Measurements from ENCODE around the gene B4GALT5.

B4GALT5 gene

DNA sequence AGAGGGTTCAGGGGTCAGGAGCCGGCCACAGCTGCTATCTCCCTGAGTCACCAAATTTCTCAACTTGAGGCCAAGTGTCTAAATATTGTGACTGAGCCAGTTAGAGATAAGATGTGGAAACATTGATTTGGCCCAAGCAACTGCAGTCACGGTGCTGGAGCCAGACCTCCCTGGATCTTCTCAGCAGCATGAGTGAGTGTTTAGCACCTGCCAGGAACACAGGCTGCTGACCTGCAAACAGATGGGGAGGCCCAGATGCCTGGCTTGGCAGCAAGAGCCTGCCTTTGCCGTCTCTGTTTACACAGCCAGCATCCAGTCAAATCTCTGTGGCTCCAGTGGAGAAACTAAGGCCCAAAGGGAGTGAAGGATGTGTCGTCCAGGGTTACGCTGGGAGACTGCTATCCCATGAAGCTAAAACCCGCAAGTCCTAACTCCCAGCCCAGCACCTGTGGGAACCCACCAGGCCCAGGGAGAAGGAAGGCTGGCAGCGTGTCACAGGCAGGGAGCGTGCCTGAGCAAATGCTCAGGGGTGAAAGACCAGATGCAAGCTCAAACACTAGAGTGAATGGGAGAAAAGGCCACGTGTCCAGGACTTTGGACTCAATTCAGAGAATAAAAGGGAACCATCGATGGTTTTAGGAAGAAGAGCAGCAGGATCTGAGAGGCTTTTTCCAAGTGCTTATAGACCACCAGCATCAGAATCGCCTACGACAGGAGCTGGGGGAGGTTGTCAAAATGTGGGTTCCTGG lies 129.8 kb downstream of the B4GALT5 start:
- ChIA-PET POLR2A (no interaction called here), CTCF (interaction anchor here (1.2 to 7.2 kb wide), 4 partner anchors 25 to 305 kb away, joined by 3 to 44 read pairs (median 7); no protein-coding TSS in a partner anchor)
- TF ChIP-seq, protein P1, sequence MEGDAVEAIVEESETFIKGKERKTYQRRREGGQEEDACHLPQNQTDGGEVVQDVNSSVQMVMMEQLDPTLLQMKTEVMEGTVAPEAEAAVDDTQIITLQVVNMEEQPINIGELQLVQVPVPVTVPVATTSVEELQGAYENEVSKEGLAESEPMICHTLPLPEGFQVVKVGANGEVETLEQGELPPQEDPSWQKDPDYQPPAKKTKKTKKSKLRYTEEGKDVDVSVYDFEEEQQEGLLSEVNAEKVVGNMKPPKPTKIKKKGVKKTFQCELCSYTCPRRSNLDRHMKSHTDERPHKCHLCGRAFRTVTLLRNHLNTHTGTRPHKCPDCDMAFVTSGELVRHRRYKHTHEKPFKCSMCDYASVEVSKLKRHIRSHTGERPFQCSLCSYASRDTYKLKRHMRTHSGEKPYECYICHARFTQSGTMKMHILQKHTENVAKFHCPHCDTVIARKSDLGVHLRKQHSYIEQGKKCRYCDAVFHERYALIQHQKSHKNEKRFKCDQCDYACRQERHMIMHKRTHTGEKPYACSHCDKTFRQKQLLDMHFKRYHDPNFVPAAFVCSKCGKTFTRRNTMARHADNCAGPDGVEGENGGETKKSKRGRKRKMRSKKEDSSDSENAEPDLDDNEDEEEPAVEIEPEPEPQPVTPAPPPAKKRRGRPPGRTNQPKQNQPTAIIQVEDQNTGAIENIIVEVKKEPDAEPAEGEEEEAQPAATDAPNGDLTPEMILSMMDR (IDR thresholded peaks at IDR 0.05; ENCODE audit: insufficient read depth, low read length, missing control alignments): no peak
- no peak overlapping the region for H3K4me3 ChIP-seq (ENCODE audit: low read depth, low read length)
- no peak for DNase-seq (ENCODE audit: low read depth, low spot score)

DNA sequence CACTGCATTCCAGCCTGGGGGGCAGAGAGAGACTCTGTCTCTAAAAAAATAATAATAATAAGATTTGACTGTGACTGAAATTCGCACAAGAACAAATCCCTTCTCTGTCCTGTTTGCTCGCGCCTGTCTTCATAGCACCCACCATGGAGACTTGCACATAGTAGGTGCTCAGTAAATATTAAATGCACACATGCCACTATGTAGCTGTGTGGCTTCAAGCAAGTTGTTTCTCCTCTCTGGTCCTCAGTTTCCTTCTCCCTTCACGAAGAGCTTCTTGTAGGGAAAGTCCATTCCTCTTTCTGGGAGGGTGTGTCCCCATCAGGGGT lies 130.4 kb downstream of the B4GALT5 start:
- TF ChIP-seq, protein P1 (IDR thresholded peaks at IDR 0.05; ENCODE audit: insufficient read depth, low read length, missing control alignments): no peak
- no peak for DNase-seq (ENCODE audit: low read depth, low spot score)
- POLR2A ChIA-PET: interaction anchor here (0.6 kb wide), 1 partner anchor 312 kb away, joined by 3 read pairs; no protein-coding TSS in a partner anchor
- CTCF ChIA-PET: interaction anchor here (1.2 to 7.2 kb wide), 4 partner anchors 26 to 305 kb away, joined by 3 to 44 read pairs (median 7); no protein-coding TSS in a partner anchor
- no peak overlapping the region for H3K4me3 ChIP-seq (ENCODE audit: low read depth, low read length)
